ENCODE data around the gene FNDC3A. TPM values are rescaled to one million over a fixed set of nuclear protein-coding genes. Genes with fewer than 3 reads are reported as not detected.

The FNDC3A gene
- 33.6 TPM for polyA plus RNA-seq (ENCODE audit: insufficient read length)

GRCh38 chr13:48975856-48976575 is at the start of gene FNDC3A:
Gene FNDC3A, plus strand, starts transcription at chr13:48975912. Its CDS starts 30,279 bp downstream, at chr13:49006191.
- peak; percentile 20 for DNase-seq (ENCODE audit: low read depth)

- DNase-seq (ENCODE audit: low read depth), result no peak
Measured at GRCh38 chr13:48928757-48929430, 46.8 kb upstream of the FNDC3A start.

DNA sequence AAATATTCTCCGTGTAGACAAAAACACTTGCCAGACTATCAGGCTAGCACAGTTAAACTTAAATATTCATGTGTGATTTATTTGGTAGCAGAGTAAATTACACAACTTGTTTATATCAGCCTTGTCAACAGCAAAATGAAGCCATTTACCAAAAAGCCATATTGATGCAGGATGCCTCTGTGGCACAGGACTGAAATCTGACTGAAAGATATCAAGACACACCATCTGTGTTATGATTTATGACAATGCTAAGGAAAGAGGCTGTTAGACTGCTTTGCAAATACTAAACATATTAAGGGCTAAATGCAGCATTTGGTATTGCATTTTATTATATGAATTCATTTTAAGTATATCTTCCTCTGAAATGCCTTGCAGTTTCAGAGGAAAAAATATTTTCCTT is 44.8 kb upstream of the FNDC3A start:
- no peak for DNase-seq (ENCODE audit: low read depth)

GRCh38 chr13:48938308-48938943 is 37.3 kb upstream of the FNDC3A start:
- DNase-seq (ENCODE audit: low read depth), result no peak

GRCh38 chr13:48939728-48940127 is 36.0 kb upstream of the FNDC3A start:
- DNase-seq (ENCODE audit: low read depth), result no peak

- DNase-seq (ENCODE audit: low read depth), result no peak
Measured at GRCh38 chr13:48942131-48942530, 33.6 kb upstream of the FNDC3A start.

GRCh38 chr13:48944221-48944620 is 31.5 kb upstream of the FNDC3A start:
- no peak for DNase-seq (ENCODE audit: low read depth)

DNA sequence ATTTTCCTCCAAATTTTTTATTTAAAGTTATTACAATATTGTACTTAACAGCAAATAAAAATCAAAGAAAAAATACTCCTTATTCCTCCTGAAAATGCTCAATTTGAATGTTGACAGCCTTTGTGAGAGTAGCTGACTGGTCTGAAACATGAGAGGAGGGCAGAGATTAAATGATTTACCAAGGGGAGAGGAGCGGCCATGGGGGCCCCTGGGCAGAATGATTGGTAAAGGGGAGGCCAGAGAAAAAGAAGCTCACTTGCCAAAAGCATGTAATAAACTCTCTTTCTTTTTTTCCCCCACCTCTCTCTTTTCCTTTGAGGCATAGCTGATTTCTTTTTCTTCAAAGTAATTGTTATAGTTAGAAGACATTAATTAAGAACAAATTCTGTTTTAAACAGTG is 30.1 kb upstream of the FNDC3A start:
- DNase-seq (ENCODE audit: low read depth), result no peak

DNA sequence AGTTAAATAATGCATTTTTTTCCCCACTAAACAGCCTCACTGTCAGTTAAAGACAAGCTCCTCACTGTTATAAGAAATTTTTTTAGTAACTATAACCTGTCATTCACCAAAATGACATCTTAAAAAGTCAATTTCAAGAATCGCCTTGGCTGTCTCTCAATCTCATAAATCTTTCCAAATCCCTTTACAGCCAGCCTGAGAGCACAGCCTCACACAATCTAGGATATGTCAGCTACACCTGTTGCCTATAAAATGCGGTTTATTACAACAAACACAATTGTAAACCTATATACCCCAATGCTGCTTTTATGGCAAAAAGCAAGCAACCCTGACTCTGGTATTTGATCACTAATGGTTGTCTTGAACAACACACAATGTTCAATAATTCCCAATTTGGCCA is 29.5 kb upstream of the FNDC3A start:
- no peak for DNase-seq (ENCODE audit: low read depth)

GRCh38 chr13:48949566-48950500 is 25.9 kb upstream of the FNDC3A start:
- DNase-seq (ENCODE audit: low read depth), result no peak

DNA sequence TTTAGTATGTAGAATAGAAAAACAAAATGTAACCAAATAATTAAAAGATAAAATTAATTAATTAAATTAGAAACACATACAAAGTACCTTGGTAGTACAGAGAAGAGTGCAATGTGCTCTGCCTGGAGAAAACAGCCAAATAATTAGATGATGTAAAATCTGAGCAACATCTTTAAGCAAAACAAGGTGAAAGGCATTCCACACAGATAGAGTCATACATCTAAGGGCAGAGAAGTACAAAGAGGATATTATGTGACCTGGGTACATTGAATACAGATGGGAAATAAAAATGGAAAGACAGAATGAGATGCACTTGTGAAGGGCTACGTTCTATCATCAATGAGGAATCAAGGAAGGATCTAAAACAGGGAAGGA is 25.2 kb upstream of the FNDC3A start:
- no peak for DNase-seq (ENCODE audit: low read depth)

DNA sequence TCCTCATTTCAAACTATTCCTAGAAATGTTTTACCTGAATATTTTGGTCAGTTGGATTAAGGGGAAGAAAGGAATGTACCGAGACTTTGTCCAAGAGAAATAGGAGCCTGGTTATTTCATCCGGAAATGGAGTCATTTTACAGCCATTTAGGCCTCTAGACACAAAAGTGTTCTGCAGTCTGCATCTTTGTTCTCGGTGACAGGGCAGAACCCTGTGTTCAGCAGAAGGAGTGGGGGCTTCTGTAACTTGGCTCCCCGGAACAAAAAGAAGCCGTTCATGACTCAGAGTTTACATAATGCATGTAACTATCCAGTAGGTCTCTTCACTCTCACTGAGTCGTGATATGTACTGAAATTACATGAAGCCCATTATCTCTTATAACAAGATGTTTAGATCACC is 21.6 kb upstream of the FNDC3A start:
- no peak for DNase-seq (ENCODE audit: low read depth)

DNA sequence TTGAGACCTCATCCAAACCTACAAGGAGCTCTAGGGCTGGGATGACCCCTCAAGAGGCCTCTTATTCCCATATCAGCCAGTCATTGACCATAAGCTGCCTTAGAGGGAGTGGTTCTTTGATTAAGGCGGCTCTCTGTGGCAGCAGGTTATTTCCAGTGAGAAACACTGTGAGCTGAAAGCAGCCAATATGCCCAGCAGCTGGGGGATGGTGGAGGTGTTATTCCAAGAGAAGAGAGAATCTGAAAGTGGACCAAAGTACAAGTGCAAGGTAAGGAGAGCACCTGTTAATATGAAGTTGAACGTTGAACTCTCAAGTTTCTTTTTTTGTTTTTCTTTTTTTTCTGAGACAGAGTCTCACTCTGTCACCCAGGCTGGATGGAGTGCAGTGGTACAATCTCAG is 20.2 kb upstream of the FNDC3A start:
- DNase-seq (ENCODE audit: low read depth), result no peak

DNA sequence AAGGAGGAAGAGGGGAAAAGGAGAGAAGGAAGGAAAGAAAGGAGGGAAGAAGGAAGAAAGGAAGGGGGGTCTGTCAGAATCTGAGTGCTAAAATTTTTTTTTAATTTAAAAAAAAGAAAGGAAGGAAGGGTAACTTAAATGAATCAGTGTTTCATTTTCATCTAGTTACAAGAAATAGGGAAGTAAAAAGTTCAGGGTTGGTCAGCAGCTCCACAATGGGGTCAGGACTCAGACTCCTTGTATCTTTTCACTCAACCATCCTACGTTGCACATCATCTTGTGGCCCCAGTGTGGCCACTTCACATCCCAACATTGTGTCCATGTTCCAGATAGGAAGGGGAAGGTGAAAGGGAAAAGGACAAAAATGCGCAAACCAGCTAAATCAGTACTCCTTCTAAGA is 14.3 kb upstream of the FNDC3A start:
- no peak for DNase-seq (ENCODE audit: low read depth)

DNA sequence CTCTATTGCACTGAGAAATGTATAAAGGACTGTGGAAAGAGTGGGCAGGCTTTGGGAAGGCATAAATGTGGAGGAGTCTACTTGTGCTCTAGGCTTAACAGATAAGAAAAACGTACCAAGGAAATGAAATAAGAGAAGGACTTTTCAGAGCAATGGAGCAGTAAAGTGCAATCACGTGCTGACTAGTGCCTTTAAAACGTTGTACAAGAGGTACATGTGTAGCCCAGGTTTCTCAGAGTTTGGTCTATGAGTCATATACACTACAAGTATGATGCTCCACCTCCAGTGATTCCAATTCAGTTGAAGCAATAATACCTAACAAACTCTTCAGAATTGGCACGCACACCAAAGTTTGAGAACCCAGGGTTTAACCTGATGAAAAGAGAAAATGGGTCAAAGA is 13.4 kb upstream of the FNDC3A start:
- DNase-seq (ENCODE audit: low read depth), result no peak

GRCh38 chr13:48965736-48966135 is 10.0 kb upstream of the FNDC3A start:
- DNase-seq (ENCODE audit: low read depth), result no peak

GRCh38 chr13:48969685-48970084 is 6.0 kb upstream of the FNDC3A start:
- no peak for DNase-seq (ENCODE audit: low read depth)

GRCh38 chr13:48973845-48974431 is 1.8 kb upstream of the FNDC3A start:
- no peak for DNase-seq (ENCODE audit: low read depth)

- peak; percentile 20 for DNase-seq (ENCODE audit: low read depth)
Measured at GRCh38 chr13:48975101-48975855, 434 bp upstream of the FNDC3A start.

GRCh38 chr13:48976576-48977285 is 1.0 kb downstream of the FNDC3A start:
- peak; percentile 26 for DNase-seq (ENCODE audit: low read depth)
